GM10847 (cell line): ENCODE measurements around the gene DKK3.

Experiments used
- POLR2A ChIP-seq: IDR thresholded peaks from 2 replicates; pipeline ENCODE4 v1.6.1; 2011; ENCODE audit not compliant: insufficient read length; ENCODE audit errors: extremely low read depth

The DKK3 gene

DNA sequence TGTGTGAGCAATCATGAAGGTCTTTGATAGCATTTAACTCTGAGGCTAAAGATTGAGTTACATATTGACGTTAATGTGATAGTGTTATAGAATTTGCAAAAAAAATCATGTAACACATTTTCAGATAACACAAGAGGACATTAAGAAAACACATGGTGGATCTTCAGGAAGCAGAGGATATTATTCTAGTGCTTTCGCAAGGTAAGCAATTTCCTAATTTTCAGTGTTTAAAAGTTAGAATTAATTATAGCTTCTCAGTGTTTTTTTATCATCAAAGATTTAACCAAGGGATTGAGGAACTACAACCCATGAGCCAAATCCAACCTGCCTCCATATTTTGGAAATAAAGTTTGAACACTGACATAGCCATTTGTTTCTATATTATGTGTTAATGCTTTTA, 78.5 kb downstream of the DKK3 start:
- TF ChIP-seq POLR2A, result no peak

DNA sequence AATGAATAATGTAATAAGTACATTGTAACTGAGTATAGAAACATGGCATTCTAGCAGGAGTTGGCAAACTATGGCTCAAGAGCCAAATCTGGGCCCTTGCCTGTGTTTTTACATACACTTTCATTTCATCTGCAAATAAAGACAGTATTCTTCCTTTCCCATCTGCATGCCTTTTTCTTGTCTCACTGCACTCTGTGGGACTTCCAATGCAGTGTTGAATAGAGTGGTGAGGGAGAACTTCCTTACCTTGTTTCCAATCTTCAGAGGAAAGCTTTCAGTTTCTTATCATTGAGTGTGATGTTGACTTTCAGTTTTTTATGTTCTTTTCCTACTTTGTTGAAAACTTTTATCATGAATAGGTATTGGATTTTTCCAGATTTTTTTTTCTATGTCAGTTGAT, 84.6 kb downstream of the DKK3 start:
- no peak for TF ChIP-seq POLR2A

DNA sequence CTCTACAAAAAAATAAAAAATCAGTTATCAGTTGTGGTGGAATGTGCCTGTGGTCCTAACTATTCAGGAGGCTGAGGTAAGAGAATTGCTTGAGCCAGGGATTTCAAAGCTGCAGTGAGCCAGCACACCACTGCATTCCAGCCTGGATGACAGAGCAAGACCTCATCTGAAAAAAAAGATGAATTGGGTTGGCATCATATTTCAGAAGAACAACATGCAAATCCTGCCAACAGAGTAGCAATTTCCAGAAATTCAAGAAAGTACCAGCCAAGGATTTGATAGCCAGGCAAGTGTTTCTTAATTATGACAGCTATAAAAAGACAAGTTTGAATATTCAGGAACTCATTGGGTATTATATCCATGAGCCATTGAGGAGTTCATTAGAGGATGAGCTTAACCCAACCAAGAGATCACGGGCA, 91.4 kb downstream of the DKK3 start:
- TF ChIP-seq POLR2A, result no peak

DNA sequence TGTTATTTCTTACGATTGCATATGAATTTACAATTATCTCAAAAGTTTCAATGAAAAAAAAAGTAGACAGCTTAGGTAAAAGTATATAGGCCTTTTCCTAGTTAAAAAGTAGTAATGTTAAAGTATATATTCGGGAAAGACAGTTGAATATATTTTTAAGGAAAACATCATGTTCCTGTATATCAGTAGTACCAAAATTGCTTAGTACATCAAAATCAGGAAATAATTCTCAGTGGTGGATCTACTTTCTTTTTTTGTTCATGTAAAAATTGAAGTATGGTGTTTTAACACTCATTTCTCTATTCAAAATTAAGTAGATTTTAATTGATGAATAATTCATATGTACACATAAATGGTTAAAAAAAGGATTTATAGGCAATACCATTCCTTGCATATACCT, 92.8 kb downstream of the DKK3 start:
- no peak for TF ChIP-seq POLR2A

DNA sequence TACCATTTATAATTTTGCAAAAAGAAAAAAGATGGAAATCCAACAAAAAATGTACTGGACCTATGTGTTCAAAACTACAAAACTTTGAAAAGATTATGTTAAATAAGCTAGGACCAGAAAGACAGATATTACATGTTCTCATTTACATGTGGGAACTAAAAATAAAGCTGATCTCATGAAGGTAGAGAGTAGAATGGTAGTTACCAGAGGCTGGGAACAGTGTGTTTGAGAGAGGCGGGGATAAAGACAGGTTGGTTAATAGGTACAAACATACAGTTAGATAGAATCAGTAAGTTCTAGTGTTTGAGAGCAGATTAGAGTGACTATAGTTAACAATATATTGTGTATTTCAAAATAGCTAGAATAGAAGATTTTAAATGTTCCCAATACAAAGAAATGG, 95.0 kb downstream of the DKK3 start:
- TF ChIP-seq POLR2A, result no peak
